ENCODE data around the gene SDC1.
"Not testable (repeated sequence)": the region's sequence is repeated elsewhere in the genome, so short reads cannot be mapped to it uniquely, and the experiment has no call there.

Gene SDC1

GRCh38 chr2:20224716-20225293 is at the start of gene SDC1:
Gene SDC1, minus strand, starts transcription at chr2:20225130. Its CDS starts 263 bp downstream, at chr2:20224867.
- no peak for DNase-seq

- no peak for DNase-seq
Observed at GRCh38 chr2:20273042-20273441, 48.1 kb upstream of the SDC1 start.

- not testable (repeated sequence) for DNase-seq
Observed at GRCh38 chr2:20268317-20268716, 43.4 kb upstream of the SDC1 start.

GRCh38 chr2:20267529-20267928 is 42.6 kb upstream of the SDC1 start:
- DNase-seq = no peak

GRCh38 chr2:20264629-20265028 is 39.7 kb upstream of the SDC1 start:
- DNase-seq = no peak

GRCh38 chr2:20257411-20257810 is 32.5 kb upstream of the SDC1 start:
- no peak for DNase-seq

GRCh38 chr2:20254731-20255130 is 29.8 kb upstream of the SDC1 start:
- DNase-seq = no peak

GRCh38 chr2:20250436-20250835 is 25.5 kb upstream of the SDC1 start:
- DNase-seq = no peak

GRCh38 chr2:20249170-20249569 is 24.2 kb upstream of the SDC1 start:
- DNase-seq = no peak

- DNase-seq = no peak
Observed at GRCh38 chr2:20247084-20247483, 22.2 kb upstream of the SDC1 start.

GRCh38 chr2:20243637-20244036 is 18.7 kb upstream of the SDC1 start:
- not testable (repeated sequence) for DNase-seq

GRCh38 chr2:20242727-20243377 is 17.9 kb upstream of the SDC1 start:
- DNase-seq = no peak

- DNase-seq = peak in 1 of 2 experiments; percentile 43
Observed at GRCh38 chr2:20241973-20242726, 17.2 kb upstream of the SDC1 start.

- DNase-seq = not testable (repeated sequence)
Observed at GRCh38 chr2:20240291-20240690, 15.4 kb upstream of the SDC1 start.

GRCh38 chr2:20236496-20236895 is 11.6 kb upstream of the SDC1 start:
- DNase-seq = no peak

- DNase-seq = no peak
Observed at GRCh38 chr2:20235655-20236305, 10.8 kb upstream of the SDC1 start.

- not testable (repeated sequence) for DNase-seq
Observed at GRCh38 chr2:20234597-20234996, 9.7 kb upstream of the SDC1 start.

- no peak for DNase-seq
Observed at GRCh38 chr2:20232837-20233207, 7.9 kb upstream of the SDC1 start.

- DNase-seq = no peak
Observed at GRCh38 chr2:20231598-20232026, 6.7 kb upstream of the SDC1 start.

GRCh38 chr2:20231159-20231558 is 6.2 kb upstream of the SDC1 start:
- DNase-seq = no peak

GRCh38 chr2:20230114-20230425 is 5.1 kb upstream of the SDC1 start:
- DNase-seq = no peak

- DNase-seq = no peak
Observed at GRCh38 chr2:20229322-20230113, 4.6 kb upstream of the SDC1 start.
